A172 (cell line): ENCODE data around the gene P2RX1. TPM values are rescaled to one million over a fixed set of nuclear protein-coding genes. Genes with fewer than 3 reads are reported as not detected.

Source experiments
- DNase-seq: peaks from one replicate; pipeline ENCODE4 v3.0.0-alpha.2; 2015; ENCODE audit warnings: low spot score
- total RNA-seq: library from RNA; depleted of rRNA; stranded (reverse); fragments of >200 nt; shearing (Covaris generic); gene quantifications from 2 replicates; pipeline ENCODE4 v1.2.3, GENCODE V29; 2014

Gene P2RX1
- total RNA-seq, 1 experiment from 2014 or later, result 0.67 TPM

- DNase-seq, result no peak
Observed at GRCh38 chr17:3905017-3905520, 11.2 kb downstream of the P2RX1 start.

GRCh38 chr17:3904501-3904900, 11.8 kb downstream of the P2RX1 start:
- DNase-seq, result no peak

GRCh38 chr17:3903881-3904290, 12.4 kb downstream of the P2RX1 start:
- DNase-seq, result no peak

GRCh38 chr17:3903051-3903825, 13.0 kb downstream of the P2RX1 start:
- no peak for DNase-seq

GRCh38 chr17:3900646-3901045, 15.6 kb downstream of the P2RX1 start:
- DNase-seq, result no peak

- DNase-seq, result no peak
Observed at GRCh38 chr17:3897731-3898130, 18.5 kb downstream of the P2RX1 start.

- no peak for DNase-seq
Observed at GRCh38 chr17:3896968-3897235, 19.4 kb downstream of the P2RX1 start.

- DNase-seq, result no peak
Observed at GRCh38 chr17:3896108-3896967, 19.9 kb downstream of the P2RX1 start.

- no peak for DNase-seq
Observed at GRCh38 chr17:3895354-3895753, 20.9 kb downstream of the P2RX1 start.

GRCh38 chr17:3894911-3895343, 21.3 kb downstream of the P2RX1 start:
- DNase-seq, result peak; percentile 60

GRCh38 chr17:3894188-3894587, 22.1 kb downstream of the P2RX1 start:
- DNase-seq, result no peak

GRCh38 chr17:3893720-3894116, 22.5 kb downstream of the P2RX1 start:
- DNase-seq, result no peak

- DNase-seq, result peak; percentile 81
Observed at GRCh38 chr17:3893003-3893719, 23.1 kb downstream of the P2RX1 start, which contains the start of gene CAMKK1. Gene CAMKK1, minus strand, starts transcription at chr17:3893053. Its CDS starts 7,366 bp downstream, at chr17:3885687.

GRCh38 chr17:3892095-3892998, 23.9 kb downstream of the P2RX1 start:
- DNase-seq, result peak; percentile 92

- peak; percentile 70 for DNase-seq
Observed at GRCh38 chr17:3891626-3892094, 24.6 kb downstream of the P2RX1 start.

- DNase-seq, result no peak
Observed at GRCh38 chr17:3890878-3891219, 25.4 kb downstream of the P2RX1 start.

GRCh38 chr17:3890082-3890877, 26.0 kb downstream of the P2RX1 start:
- DNase-seq, result peak; percentile 97

GRCh38 chr17:3889325-3890012, 26.8 kb downstream of the P2RX1 start:
- no peak for DNase-seq

GRCh38 chr17:3888343-3889171, 27.7 kb downstream of the P2RX1 start:
- DNase-seq, result peak; percentile 92
